Activated CD4-positive, alpha-beta T cell treated with anti-CD3 and anti-CD28 coated beads, Interleukin-2, amount 50 U/mL, for 48 hours (primary cell): ENCODE results near the gene C4B.
"Not testable (repeated sequence)": the region's sequence is repeated elsewhere in the genome, so short reads cannot be mapped to it uniquely, and the experiment has no call there.

Source experiments
- DNase-seq, 2 experiments: peaks; one replicate each; pipeline ENCODE4 v3.0.0-alpha.2; 2020

C4B gene

GRCh38 chr6:32037598-32038524 is 23.3 kb downstream of the C4B start, which contains the start of gene CYP21A2:
Gene CYP21A2, plus strand, starts transcription at chr6:32038415. Its CDS starts 8 bp downstream, at chr6:32038423.
- not testable (repeated sequence) for DNase-seq

- not testable (repeated sequence) for DNase-seq
Measured at GRCh38 chr6:32038878-32039277, 24.3 kb downstream of the C4B start.

- not testable (repeated sequence) for DNase-seq
Measured at GRCh38 chr6:32039321-32040274, 25.0 kb downstream of the C4B start.

GRCh38 chr6:32040299-32041049 is 25.9 kb downstream of the C4B start:
- not testable (repeated sequence) for DNase-seq

GRCh38 chr6:32041050-32041321 is 26.4 kb downstream of the C4B start:
- DNase-seq: not testable (repeated sequence)

- DNase-seq: not testable (repeated sequence)
Measured at GRCh38 chr6:32041385-32041784, 26.8 kb downstream of the C4B start.

GRCh38 chr6:32042276-32042675 is 27.7 kb downstream of the C4B start:
- DNase-seq: not testable (repeated sequence)

- not testable (repeated sequence) for DNase-seq
Measured at GRCh38 chr6:32043589-32044380, 29.2 kb downstream of the C4B start.

GRCh38 chr6:32044916-32045315 is 30.3 kb downstream of the C4B start:
- DNase-seq: not testable (repeated sequence)

GRCh38 chr6:32045811-32046449 is 31.3 kb downstream of the C4B start:
- no peak for DNase-seq

GRCh38 chr6:32046450-32047083 is 32.0 kb downstream of the C4B start:
- DNase-seq: no peak

- DNase-seq: no peak
Measured at GRCh38 chr6:32047084-32047478, 32.5 kb downstream of the C4B start.

- DNase-seq: no peak
Measured at GRCh38 chr6:32047539-32047854, 32.9 kb downstream of the C4B start.

GRCh38 chr6:32047855-32048766 is 33.5 kb downstream of the C4B start:
- DNase-seq: peak; percentile 78 to 79

- not testable (repeated sequence) for DNase-seq
Measured at GRCh38 chr6:32049149-32049548, 34.6 kb downstream of the C4B start.

- DNase-seq: not testable (repeated sequence)
Measured at GRCh38 chr6:32049736-32050135, 35.1 kb downstream of the C4B start.

- DNase-seq: no peak
Measured at GRCh38 chr6:32050562-32050961, 36.0 kb downstream of the C4B start.

- DNase-seq: not testable (repeated sequence)
Measured at GRCh38 chr6:32052626-32053025, 38.0 kb downstream of the C4B start.

GRCh38 chr6:32053314-32053713 is 38.7 kb downstream of the C4B start:
- not testable (repeated sequence) for DNase-seq

GRCh38 chr6:32055756-32056155 is 41.2 kb downstream of the C4B start:
- not testable (repeated sequence) for DNase-seq
